Calu3 (cell line): ENCODE results near the gene TCF4. TPM values are rescaled to one million over a fixed set of nuclear protein-coding genes. Genes with fewer than 3 reads are reported as not detected.

ENCODE experiments used
- BruUV-seq: library from RNA; stranded (reverse); fragments of 400-500 nt; replicated peaks from 2 replicates; lab custom pipeline; 2021; lab: Mats Ljungman, UMichigan
- CTCF ChIA-PET: fragments of 300-600 bp; sonication (Branson Sonifier 250); formaldehyde crosslinking; loops from one replicate; lab custom pipeline; 2022; ENCODE audit warnings: antibody characterized with exemption; lab: Charles Lee
- DNase-seq: peaks from one replicate; pipeline ENCODE4 v3.0.0; 2022
- H3K27ac Mint-ChIP-seq: one replicate; pipeline ENCODE4 v1.8.0; 2022; ENCODE audit warnings: mixed read lengths; ENCODE audit not compliant: unreplicated experiment
- H3K27me3 Mint-ChIP-seq: one replicate; pipeline ENCODE4 v1.8.0; 2022; ENCODE audit warnings: mixed read lengths; ENCODE audit not compliant: unreplicated experiment
- H3K36me3 Mint-ChIP-seq: one replicate; pipeline ENCODE4 v1.8.0; 2022; ENCODE audit warnings: mild to moderate bottlenecking, moderate library complexity, mixed read lengths; ENCODE audit not compliant: insufficient read depth, unreplicated experiment
- H3K4me1 Mint-ChIP-seq: one replicate; pipeline ENCODE4 v1.8.0; 2022; ENCODE audit warnings: mild to moderate bottlenecking, low read depth, mixed read lengths; ENCODE audit not compliant: unreplicated experiment
- H3K4me3 Mint-ChIP-seq: one replicate; pipeline ENCODE4 v1.8.0; 2022; ENCODE audit warnings: mild to moderate bottlenecking, low read depth, moderate library complexity, mixed read lengths; ENCODE audit not compliant: unreplicated experiment
- H3K9me3 Mint-ChIP-seq: one replicate; pipeline ENCODE4 v1.8.0; 2022; ENCODE audit warnings: low read depth, mixed read lengths; ENCODE audit not compliant: unreplicated experiment
- CTCF ChIP-seq: fragments of 200-600 bp; IDR thresholded peaks from one replicate; pipeline ENCODE4 v1.8.0; 2022; ENCODE audit warnings: antibody characterized with exemption; ENCODE audit not compliant: unreplicated experiment
- intact Hi-C: fragments of 100-400 bp; cut with micrococcal nuclease; formaldehyde crosslinking; loops from one replicate; pipeline ENCODE4 v1.10.0; 2022; ENCODE audit not compliant: unreplicated experiment
- total RNA-seq: library from RNA; stranded (reverse); gene quantifications from 2 replicates; pipeline ENCODE4 v1.2.3, GENCODE V29; 2022

The TCF4 gene
- total RNA-seq, 1 experiment from 2014 or later, result 0.21 TPM

DNA sequence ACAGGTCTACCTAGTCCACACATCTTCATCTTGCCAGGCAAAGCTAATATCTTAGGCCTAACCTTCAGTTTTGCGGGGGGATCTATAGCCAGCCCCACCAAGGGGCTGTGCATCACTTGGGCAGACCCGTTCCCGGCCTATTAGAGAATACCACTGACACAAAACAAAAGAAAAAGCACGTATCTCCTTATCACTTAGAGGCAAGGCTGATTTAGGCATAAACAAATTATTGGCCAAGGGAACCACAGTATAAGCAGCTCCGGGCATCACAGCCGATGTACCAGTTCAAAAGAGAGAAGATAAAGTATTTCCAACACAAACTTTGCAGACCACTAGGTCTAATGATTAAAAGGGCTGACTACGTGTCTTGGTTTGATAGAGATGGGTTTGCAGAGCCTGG is 248.0 kb downstream of the TCF4 start:
- no peaks in the 10 kb centered on the region for H3K4me1 Mint-ChIP-seq
- CTCF ChIA-PET, result no interaction called here
- no TSS peak for BruUV-seq
- TF ChIP-seq CTCF, result no peak
- H3K27ac Mint-ChIP-seq, result no peak overlapping the region
- H3K9me3 Mint-ChIP-seq, result no peaks in the 10 kb centered on the region
- DNase-seq, result no peak
- intact Hi-C loops, result loop anchor here (5.0 to 10.0 kb wide), 3 partner anchors 442 to 1237 kb away; no protein-coding TSS in a partner anchor
- H3K36me3 Mint-ChIP-seq, result no peaks in the 10 kb centered on the region
- H3K4me3 Mint-ChIP-seq, result no peak overlapping the region
- no peaks in the 10 kb centered on the region for H3K27me3 Mint-ChIP-seq

- no peak overlapping the region for H3K4me3 Mint-ChIP-seq
- no peaks in the 10 kb centered on the region for H3K9me3 Mint-ChIP-seq
- intact Hi-C loops, result no loop called here
- TF ChIP-seq CTCF, result no peak
- H3K36me3 Mint-ChIP-seq, result no peaks in the 10 kb centered on the region
- no peak for DNase-seq
- H3K27ac Mint-ChIP-seq, result no peak overlapping the region
- BruUV-seq, result no TSS peak
- H3K27me3 Mint-ChIP-seq, result no peaks in the 10 kb centered on the region
- H3K4me1 Mint-ChIP-seq, result no peaks in the 10 kb centered on the region
- CTCF ChIA-PET, result no interaction called here
These were observed 248.9 kb downstream of the TCF4 start for GRCh38 chr18:55338978-55339650.

DNA sequence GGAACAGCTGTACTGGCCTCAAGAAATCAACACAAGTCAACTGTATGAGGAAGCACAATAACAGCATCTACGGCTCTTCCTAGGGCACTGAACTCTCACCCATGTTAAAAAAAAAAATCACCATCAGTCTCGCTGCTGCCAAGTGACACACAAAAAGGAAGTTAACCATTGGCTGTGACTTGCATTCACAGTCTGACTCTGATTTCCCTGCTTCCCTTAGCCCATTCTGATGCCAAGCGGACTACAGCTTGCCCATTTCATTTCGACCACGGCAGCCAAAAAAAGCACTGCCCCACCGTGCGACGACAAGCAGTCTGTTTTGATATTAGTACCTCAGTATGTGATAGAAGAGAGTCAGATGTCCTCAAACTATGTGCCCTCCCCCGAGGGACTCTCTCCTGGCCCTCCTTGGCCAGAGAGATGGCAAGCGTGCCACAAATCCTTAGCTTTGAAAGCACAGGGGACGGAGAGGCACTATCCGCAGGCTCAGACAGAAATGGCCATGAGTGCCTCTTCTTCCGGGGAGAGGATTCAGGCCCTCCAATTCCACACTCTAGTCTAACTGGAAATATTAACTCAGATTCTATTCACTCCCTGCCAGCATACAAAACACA is 250.0 kb downstream of the TCF4 start:
- Mint-ChIP-seq H3K4me1 (no peaks in the 10 kb centered on the region), H3K4me3 (no peak overlapping the region), H3K36me3 (no peaks in the 10 kb centered on the region), H3K27ac (no peak overlapping the region), H3K27me3 (no peaks in the 10 kb centered on the region), H3K9me3 (no peaks in the 10 kb centered on the region)
- CTCF ChIA-PET, result no interaction called here
- TF ChIP-seq CTCF, result no peak
- DNase-seq, result no peak
- BruUV-seq, result no TSS peak
- intact Hi-C loops, result no loop called here

DNA sequence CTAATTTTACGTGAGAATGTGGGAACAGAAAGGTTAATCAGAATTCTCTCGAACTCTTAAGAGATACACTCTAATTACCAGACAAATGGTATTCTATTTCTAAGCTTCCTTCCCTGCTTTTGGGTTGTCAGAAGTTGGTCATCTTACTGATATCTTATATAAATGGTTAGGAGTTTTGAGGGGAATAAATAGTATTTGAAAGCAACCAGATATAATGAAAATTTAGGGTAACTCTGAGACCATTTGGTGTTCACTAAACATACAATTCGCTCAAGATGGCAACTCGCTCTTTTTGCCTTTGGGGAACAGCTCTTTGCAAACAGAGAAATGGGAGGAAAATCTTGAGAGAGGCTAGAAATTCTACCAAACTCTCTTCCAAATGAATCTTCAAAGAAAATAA is 250.9 kb downstream of the TCF4 start:
- no peaks in the 10 kb centered on the region for H3K9me3 Mint-ChIP-seq
- no peaks in the 10 kb centered on the region for H3K4me1 Mint-ChIP-seq
- H3K4me3 Mint-ChIP-seq, result no peak overlapping the region
- TF ChIP-seq CTCF, result no peak
- CTCF ChIA-PET, result no interaction called here
- H3K27me3 Mint-ChIP-seq, result no peaks in the 10 kb centered on the region
- no TSS peak for BruUV-seq
- no peaks in the 10 kb centered on the region for H3K36me3 Mint-ChIP-seq
- no peak overlapping the region for H3K27ac Mint-ChIP-seq
- intact Hi-C loops, result no loop called here
- DNase-seq, result no peak
